ENCODE results near the gene CDK14.

The CDK14 gene

GRCh38 chr7:91194841-91195240, 598.7 kb downstream of the CDK14 start:
- no peaks in the 10 kb centered on the region for H3K9me3 ChIP-seq
- intact Hi-C loops (cut with DNase I; ENCODE audit: low total_unique reads) = no loop called here
- no peak overlapping the region for H3K4me3 ChIP-seq
- no peak for TF ChIP-seq CTCF (IDR thresholded peaks at IDR 0.05)
- H3K4me1 ChIP-seq = peaks cover 0 to 15% (median 3%) of the 10 kb centered on the region in 4 donors
- DNase-seq = no peak
- H3K27ac ChIP-seq = no peak overlapping the region
- H3K36me3 ChIP-seq = no peaks in the 10 kb centered on the region
- H3K27me3 ChIP-seq = no peaks in the 10 kb centered on the region

GRCh38 chr7:91196058-91196457, 599.9 kb downstream of the CDK14 start:
- H3K27me3 ChIP-seq = no peaks in the 10 kb centered on the region
- no peak for DNase-seq
- H3K4me1 ChIP-seq = peaks cover 0 to 15% (median 3%) of the 10 kb centered on the region in 4 donors
- H3K9me3 ChIP-seq = no peaks in the 10 kb centered on the region
- H3K4me3 ChIP-seq = no peak overlapping the region
- no peak for TF ChIP-seq CTCF (IDR thresholded peaks at IDR 0.05)
- no peak overlapping the region for H3K27ac ChIP-seq
- intact Hi-C loops (cut with DNase I; ENCODE audit: low total_unique reads) = no loop called here
- H3K36me3 ChIP-seq = no peaks in the 10 kb centered on the region

GRCh38 chr7:91198371-91198770, 602.2 kb downstream of the CDK14 start:
- H3K4me1 ChIP-seq = no peaks in the 10 kb centered on the region
- TF ChIP-seq CTCF (IDR thresholded peaks at IDR 0.05) = no peak
- no peaks in the 10 kb centered on the region for H3K9me3 ChIP-seq
- H3K36me3 ChIP-seq = no peaks in the 10 kb centered on the region
- H3K4me3 ChIP-seq = no peak overlapping the region
- H3K27ac ChIP-seq = no peak overlapping the region
- H3K27me3 ChIP-seq = no peaks in the 10 kb centered on the region
- no peak for DNase-seq
- intact Hi-C loops (cut with DNase I; ENCODE audit: low total_unique reads) = no loop called here

GRCh38 chr7:91199601-91200000, 603.5 kb downstream of the CDK14 start:
- intact Hi-C loops (cut with DNase I; ENCODE audit: low total_unique reads) = no loop called here
- no peak overlapping the region for H3K27ac ChIP-seq
- no peaks in the 10 kb centered on the region for H3K9me3 ChIP-seq

GRCh38 chr7:91201442-91202113, 605.5 kb downstream of the CDK14 start:
- Histone ChIP-seq H3K27me3 (no peaks in the 10 kb centered on the region), H3K27ac (no peak overlapping the region), H3K9me3 (no peaks in the 10 kb centered on the region), H3K36me3 (no peaks in the 10 kb centered on the region), H3K4me3 (no peak overlapping the region), H3K4me1 (no peaks in the 10 kb centered on the region)
- no peak for TF ChIP-seq CTCF (IDR thresholded peaks at IDR 0.05)
- DNase-seq = no peak
- intact Hi-C loops (cut with DNase I; ENCODE audit: low total_unique reads) = no loop called here

More at GRCh38 chr7:91199601-91200000, 603.5 kb downstream of the CDK14 start:
- no peak overlapping the region for H3K4me3 ChIP-seq
- no peaks in the 10 kb centered on the region for H3K27me3 ChIP-seq
- H3K4me1 ChIP-seq = no peaks in the 10 kb centered on the region
- TF ChIP-seq CTCF (IDR thresholded peaks at IDR 0.05) = no peak
- no peaks in the 10 kb centered on the region for H3K36me3 ChIP-seq
- DNase-seq = no peak

Data from tibial artery (tissue), 4 donors.